Activated naive CD8-positive, alpha-beta T cell treated with anti-CD3 and anti-CD28 coated beads, Interleukin-2, amount 50 U/mL, for 24 hours (primary cell): ENCODE measurements around the gene GIT2.
A peak's percentile ranks its signal among the peaks of the same experiment; 100 is the strongest.
"Not testable (repeated sequence)": the region's sequence is repeated elsewhere in the genome, so short reads cannot be mapped to it uniquely, and the experiment has no call there.

Source experiments
- ATAC-seq: fragments of 150-1000 bp; cut with Tn5 transposase; one replicate; pipeline ENCODE4 v1.10.0; 2021
- DNase-seq: peaks from one replicate; pipeline ENCODE4 v3.0.0; 2021
- H3K27ac Mint-ChIP-seq: one replicate; pipeline ENCODE4 v1.8.0; 2021; ENCODE audit warnings: mild to moderate bottlenecking, mixed read lengths
- H3K27me3 Mint-ChIP-seq: one replicate; pipeline ENCODE4 v1.8.0; 2021; ENCODE audit warnings: mixed read lengths
- H3K36me3 Mint-ChIP-seq: one replicate; pipeline ENCODE4 v1.8.0; 2021; ENCODE audit warnings: low read depth, mixed read lengths
- H3K4me1 Mint-ChIP-seq: one replicate; pipeline ENCODE4 v1.8.0; 2021; ENCODE audit warnings: mixed read lengths
- H3K4me3 Mint-ChIP-seq: one replicate; pipeline ENCODE4 v1.8.0; 2021; ENCODE audit warnings: mild to moderate bottlenecking, moderate library complexity, mixed read lengths
- H3K9me3 Mint-ChIP-seq: one replicate; pipeline ENCODE4 v1.8.0; 2021; ENCODE audit warnings: mixed read lengths

Gene GIT2

DNA sequence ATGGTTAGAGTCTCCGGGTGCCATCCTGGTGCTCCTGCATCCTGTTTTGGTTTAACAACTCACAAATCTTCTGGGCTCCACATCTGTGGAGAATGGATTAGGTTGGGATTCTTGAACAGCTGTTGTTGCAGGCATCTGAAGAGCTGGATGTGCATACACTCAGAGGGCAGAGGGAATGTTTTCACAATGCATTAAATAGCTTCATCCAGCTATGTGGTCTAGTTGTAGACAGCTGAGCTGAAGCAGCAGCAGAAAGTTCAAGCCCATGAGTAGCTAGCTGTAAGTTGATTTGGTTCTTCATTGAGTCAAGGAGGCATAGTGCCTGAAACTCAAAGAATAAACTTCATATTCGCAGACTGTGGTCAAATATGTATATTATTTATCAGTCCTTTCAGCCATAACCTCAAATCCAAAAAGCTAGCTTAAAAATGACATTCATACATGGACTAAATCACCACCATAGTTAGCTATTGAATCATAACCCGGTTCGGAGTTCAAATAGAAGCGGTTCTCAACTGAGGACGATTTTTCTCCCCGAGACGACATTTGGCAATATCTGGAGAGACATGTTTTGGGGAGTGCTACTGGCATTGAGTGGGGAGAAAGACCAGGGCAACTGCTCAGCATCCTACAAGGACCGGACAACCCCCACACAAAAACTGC, 2.2 kb upstream of the GIT2 start:
- H3K4me3 Mint-ChIP-seq = peak overlapping the region; percentile 94
- H3K4me1 Mint-ChIP-seq = peaks cover 73% of the 10 kb centered on the region
- no peak for ATAC-seq
- no peak for DNase-seq
- no peaks in the 10 kb centered on the region for H3K27me3 Mint-ChIP-seq
- H3K27ac Mint-ChIP-seq = peak overlapping the region; percentile 98
- peaks cover 5% of the 10 kb centered on the region for H3K36me3 Mint-ChIP-seq
- H3K9me3 Mint-ChIP-seq = no peaks in the 10 kb centered on the region

DNA sequence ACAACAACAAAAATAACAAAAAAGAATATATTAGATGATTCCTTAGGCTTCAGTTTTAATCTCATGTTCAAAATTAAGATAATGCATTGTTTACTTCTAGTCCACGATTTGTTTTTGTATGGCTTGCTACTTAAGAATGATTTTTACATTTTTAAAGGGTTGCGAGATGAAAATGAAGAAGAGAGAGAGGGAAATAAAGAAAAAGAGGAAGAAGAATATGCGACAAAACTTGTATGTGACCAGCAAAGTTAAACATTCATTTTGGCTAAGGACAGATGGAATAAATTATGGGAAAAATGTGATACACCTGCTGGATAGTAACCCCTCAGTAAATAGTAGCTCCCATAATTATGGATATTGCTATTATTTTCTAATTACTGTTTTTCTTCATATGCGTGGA, 1.2 kb upstream of the GIT2 start:
- Mint-ChIP-seq H3K4me3 (peak overlapping the region; percentile 25), H3K36me3 (peaks cover 1% of the 10 kb centered on the region), H3K27ac (no peak overlapping the region), H3K27me3 (no peaks in the 10 kb centered on the region), H3K9me3 (no peaks in the 10 kb centered on the region), H3K4me1 (peaks cover 72% of the 10 kb centered on the region)
- no peak for ATAC-seq
- DNase-seq = no peak

DNA sequence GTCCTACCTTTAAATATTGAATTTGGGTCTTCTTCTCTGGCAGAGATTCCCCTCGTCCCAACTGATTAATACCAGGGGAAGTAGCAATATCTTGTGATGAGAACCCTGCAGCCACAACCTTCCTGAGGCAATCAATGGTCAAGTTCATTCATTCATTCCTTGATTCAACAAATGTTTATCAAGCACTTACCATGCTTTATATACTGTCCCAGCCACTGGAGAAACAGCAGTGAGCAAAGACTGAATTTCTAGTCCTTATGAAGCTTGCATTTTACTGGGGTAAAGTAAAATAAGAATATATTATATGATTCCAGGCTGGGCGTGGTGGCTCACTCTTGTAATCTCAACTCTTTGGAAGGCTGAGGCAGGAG, 300 bp upstream of the GIT2 start:
- ATAC-seq (no peak), DNase-seq (no peak)
- no peaks in the 10 kb centered on the region for H3K27me3 Mint-ChIP-seq
- H3K4me1 Mint-ChIP-seq = peaks cover 69% of the 10 kb centered on the region
- H3K27ac Mint-ChIP-seq = peak overlapping the region; percentile 95
- H3K9me3 Mint-ChIP-seq = no peaks in the 10 kb centered on the region
- peaks cover 6% of the 10 kb centered on the region for H3K36me3 Mint-ChIP-seq
- H3K4me3 Mint-ChIP-seq = peak overlapping the region; percentile 89

DNA sequence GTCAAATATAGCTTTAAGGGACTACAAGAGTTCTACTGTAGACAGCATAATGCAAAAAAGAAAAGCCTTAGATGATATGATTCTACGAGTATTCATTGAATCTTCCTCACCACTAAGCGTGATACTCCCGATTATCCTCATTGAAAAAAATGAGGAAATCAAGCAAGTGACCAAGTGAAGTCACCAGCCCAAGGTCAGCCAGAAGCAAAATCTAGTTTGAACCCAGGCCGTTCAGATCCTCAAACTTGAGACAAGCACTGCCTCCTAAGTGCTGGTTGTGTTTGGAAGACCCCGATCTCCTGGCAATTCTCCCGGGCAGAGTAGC, 845 bp downstream of the GIT2 start:
- H3K9me3 Mint-ChIP-seq = no peaks in the 10 kb centered on the region
- no peak for ATAC-seq
- DNase-seq = no peak
- H3K27ac Mint-ChIP-seq = peak overlapping the region; percentile 86
- peaks cover 16% of the 10 kb centered on the region for H3K36me3 Mint-ChIP-seq
- peak overlapping the region; percentile 89 for H3K4me3 Mint-ChIP-seq
- H3K27me3 Mint-ChIP-seq = no peaks in the 10 kb centered on the region
- peaks cover 64% of the 10 kb centered on the region for H3K4me1 Mint-ChIP-seq

DNA sequence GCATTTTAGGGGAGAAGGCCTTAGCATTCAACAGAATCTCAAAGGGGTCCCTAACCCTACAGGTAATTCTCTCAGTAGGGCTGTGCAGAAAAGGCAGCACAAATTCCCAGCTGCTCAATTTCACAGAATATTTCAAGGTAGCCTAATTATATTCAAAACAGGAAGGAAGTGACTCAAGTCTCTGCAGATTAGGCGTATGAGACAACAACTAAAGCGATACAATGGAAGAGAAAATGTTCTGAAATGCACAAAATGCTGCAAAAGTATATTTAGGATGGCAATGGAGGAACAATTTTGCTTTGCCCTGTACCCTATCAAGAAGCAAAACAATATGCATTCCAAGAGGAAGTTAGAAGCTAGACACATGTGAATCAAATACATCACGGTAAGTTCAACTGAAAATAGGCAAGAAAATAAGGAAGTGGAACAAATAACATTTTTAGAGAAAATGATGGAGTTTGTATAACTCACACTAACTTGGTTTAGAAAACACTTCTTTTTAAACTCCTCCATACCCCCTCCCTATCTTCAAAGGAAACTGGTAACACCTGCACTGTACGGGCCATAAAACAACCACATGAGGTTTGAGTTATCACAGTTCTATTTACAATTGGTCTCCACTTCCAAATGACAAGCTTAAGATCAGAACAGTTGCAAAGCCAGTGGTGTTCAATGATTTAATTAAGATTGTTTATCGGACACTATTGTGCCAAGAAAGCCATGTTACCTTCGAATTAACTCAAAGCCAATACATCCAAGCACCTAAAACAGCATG, 1.6 kb downstream of the GIT2 start:
- H3K9me3 Mint-ChIP-seq = no peaks in the 10 kb centered on the region
- H3K27me3 Mint-ChIP-seq = no peaks in the 10 kb centered on the region
- peaks cover 63% of the 10 kb centered on the region for H3K4me1 Mint-ChIP-seq
- peak overlapping the region; percentile 89 for H3K4me3 Mint-ChIP-seq
- no peak for DNase-seq
- peak overlapping the region; percentile 86 for H3K27ac Mint-ChIP-seq
- H3K36me3 Mint-ChIP-seq = peaks cover 16% of the 10 kb centered on the region
- ATAC-seq = no peak

DNA sequence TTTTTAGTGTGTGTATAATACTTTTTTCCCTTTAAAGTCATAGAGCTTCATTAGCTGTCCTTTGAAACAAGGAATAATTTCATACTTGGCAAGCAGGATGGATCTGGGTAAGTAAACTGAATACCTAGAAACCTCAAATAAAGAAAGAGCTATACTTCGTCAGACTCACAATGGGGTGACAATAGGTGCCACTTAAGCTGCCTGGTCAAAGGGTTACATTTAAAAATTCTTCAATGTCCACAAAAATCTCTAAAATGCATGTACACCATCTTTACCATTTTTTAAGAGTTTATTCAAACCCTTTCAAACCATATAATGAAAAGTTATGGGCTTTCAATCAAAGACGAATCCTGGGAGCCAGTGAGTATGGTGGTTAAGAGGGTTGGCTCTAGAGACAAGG, 3.1 kb downstream of the GIT2 start:
- ATAC-seq (no peak), DNase-seq (no peak)
- Mint-ChIP-seq H3K27me3 (no peaks in the 10 kb centered on the region), H3K4me3 (peak overlapping the region; percentile 89), H3K27ac (peak overlapping the region; percentile 33), H3K9me3 (no peaks in the 10 kb centered on the region), H3K4me1 (peaks cover 63% of the 10 kb centered on the region), H3K36me3 (peaks cover 26% of the 10 kb centered on the region)

DNA sequence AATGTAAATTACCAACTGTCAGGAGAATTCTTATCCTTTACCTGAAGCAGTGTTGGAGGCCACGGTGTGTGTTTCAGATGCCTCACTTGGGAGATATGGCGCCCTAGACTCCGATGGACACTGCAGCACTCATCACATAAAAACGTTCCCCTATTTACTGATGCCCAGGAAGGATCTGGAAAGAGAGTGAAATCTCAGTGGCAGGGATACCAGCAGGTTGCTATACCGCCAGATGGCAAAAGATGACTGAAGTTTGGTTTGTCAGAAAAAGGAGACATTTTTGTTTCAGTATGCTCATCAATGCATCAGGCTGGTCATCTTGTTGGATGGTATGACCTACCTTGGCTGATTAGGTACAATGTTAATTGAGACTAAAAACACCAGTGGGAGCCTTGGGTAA, 4.6 kb downstream of the GIT2 start:
- peak overlapping the region; percentile 26 for H3K27ac Mint-ChIP-seq
- H3K4me1 Mint-ChIP-seq = peaks cover 62% of the 10 kb centered on the region
- no peaks in the 10 kb centered on the region for H3K27me3 Mint-ChIP-seq
- H3K36me3 Mint-ChIP-seq = peaks cover 32% of the 10 kb centered on the region
- H3K9me3 Mint-ChIP-seq = no peaks in the 10 kb centered on the region
- ATAC-seq (no peak), DNase-seq (no peak)
- no peak overlapping the region for H3K4me3 Mint-ChIP-seq

DNA sequence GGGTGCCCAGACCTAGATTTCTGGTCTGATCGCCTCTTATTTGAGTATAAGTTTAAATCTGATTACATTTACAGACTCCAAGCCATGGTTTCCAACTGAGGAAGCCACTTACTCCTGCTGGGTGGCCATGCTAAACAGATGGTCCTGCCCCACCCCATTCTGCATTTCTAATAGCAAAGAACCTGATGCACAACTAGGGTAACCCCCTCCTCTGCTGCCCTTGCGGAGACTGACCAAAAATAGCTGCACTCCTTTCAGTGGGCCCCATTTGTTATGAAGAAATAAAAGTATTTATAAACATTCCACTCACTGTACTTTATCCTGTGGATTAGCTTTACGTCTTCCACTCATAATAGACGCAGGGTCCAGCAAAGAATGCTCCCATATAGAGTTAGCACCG, 6.8 kb downstream of the GIT2 start:
- no peak for DNase-seq
- Mint-ChIP-seq H3K27ac (no peak overlapping the region), H3K4me1 (peaks cover 59% of the 10 kb centered on the region), H3K9me3 (no peaks in the 10 kb centered on the region), H3K4me3 (no peak overlapping the region), H3K36me3 (peaks cover 39% of the 10 kb centered on the region), H3K27me3 (no peaks in the 10 kb centered on the region)
- ATAC-seq = no peak

DNA sequence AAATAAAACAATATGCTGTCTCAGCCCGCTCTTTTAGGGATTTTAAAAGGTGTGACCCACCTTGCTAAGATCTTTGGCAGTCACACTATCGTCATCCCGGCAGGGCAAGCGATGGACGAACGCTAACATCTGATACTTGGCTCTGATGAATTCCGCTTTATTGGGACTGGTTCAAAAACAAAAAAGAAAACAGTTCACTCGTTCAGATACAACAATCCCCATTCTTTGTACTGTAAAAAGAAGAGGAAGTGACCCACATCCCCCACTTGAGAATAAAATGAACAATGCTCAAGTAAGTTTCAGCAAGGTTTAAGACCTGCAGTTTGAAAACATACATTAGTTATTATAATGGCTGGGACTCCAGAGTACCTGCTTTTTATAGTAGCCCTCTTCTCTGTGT, 7.3 kb downstream of the GIT2 start:
- Mint-ChIP-seq H3K4me3 (no peak overlapping the region), H3K4me1 (peaks cover 54% of the 10 kb centered on the region), H3K27ac (peak overlapping the region; percentile 56), H3K9me3 (no peaks in the 10 kb centered on the region), H3K27me3 (no peaks in the 10 kb centered on the region), H3K36me3 (peaks cover 41% of the 10 kb centered on the region)
- DNase-seq (no peak), ATAC-seq (no peak)

DNA sequence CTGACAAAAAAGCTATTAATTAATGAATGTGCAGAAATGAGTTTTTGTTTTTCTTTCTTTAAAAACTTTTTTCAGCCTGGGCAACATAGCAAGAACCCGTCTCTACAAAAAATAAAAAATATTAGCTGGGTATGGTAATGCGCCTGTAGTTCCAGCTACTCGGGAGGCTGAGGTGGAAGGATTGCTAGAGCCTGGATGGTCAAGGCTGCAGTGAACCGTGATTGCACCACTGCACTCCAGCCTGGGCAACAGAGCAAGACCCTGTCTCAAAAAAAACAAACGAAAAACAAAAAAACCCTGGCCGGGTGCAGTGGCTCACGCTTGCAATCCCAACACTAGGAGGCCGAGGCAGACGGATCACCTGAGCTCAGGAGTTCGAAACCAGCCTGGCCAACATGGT, 7.9 kb downstream of the GIT2 start:
- Mint-ChIP-seq H3K4me1 (peaks cover 52% of the 10 kb centered on the region), H3K36me3 (peaks cover 47% of the 10 kb centered on the region), H3K9me3 (no peaks in the 10 kb centered on the region), H3K27ac (peak overlapping the region; percentile 68), H3K4me3 (no peak overlapping the region), H3K27me3 (no peaks in the 10 kb centered on the region)
- DNase-seq = no peak
- no peak for ATAC-seq

DNA sequence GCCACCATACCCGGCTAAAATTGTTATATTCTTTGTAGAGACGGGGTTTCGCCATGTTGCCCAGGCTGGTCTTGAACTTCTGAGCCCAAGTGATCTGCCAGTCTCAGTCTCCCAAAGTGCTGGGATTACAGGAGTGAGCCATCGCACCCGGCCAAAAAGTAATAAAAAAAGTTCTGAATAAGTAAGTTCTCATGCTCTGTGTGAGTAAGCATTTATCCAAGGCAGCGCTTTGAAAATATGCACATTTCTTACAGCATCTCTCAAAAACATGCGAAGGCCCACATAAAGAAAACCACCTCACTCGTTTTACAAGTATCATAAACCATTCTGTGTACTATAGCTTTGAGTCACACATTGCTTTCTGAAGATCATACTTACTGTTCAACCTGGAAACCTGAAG, 8.6 kb downstream of the GIT2 start:
- Mint-ChIP-seq H3K27ac (peak overlapping the region; percentile 68), H3K4me1 (peaks cover 52% of the 10 kb centered on the region), H3K9me3 (no peaks in the 10 kb centered on the region), H3K36me3 (peaks cover 53% of the 10 kb centered on the region), H3K27me3 (no peaks in the 10 kb centered on the region), H3K4me3 (no peak overlapping the region)
- no peak for DNase-seq
- peak; percentile 77 for ATAC-seq

DNA sequence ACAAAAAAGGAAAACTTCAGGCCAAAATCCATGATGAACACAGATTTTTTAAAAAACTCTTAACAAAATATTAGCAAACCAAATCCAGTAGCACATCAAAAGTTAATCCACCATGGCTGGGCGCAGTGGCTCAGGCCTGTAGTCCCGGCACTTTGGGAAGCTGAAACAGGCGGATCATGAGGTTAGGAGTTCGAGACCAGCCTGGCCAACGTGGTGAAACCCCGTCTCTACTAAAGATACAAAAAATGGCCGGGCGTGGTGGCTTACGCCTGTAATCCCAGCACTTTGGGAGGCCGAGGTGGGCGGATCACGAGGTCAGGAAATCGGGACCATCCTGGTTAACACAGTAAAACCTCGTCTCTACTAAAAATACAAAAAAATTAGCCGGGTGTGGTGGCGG, 9.9 kb downstream of the GIT2 start:
- ATAC-seq, H3K27me3 Mint-ChIP-seq, H3K9me3 Mint-ChIP-seq, H3K4me3 Mint-ChIP-seq, DNase-seq: not testable (repeated sequence)
- Mint-ChIP-seq H3K36me3 (peaks cover 57% of the 10 kb centered on the region), H3K27ac (peak overlapping the region; percentile 51), H3K4me1 (peaks cover 56% of the 10 kb centered on the region)

DNA sequence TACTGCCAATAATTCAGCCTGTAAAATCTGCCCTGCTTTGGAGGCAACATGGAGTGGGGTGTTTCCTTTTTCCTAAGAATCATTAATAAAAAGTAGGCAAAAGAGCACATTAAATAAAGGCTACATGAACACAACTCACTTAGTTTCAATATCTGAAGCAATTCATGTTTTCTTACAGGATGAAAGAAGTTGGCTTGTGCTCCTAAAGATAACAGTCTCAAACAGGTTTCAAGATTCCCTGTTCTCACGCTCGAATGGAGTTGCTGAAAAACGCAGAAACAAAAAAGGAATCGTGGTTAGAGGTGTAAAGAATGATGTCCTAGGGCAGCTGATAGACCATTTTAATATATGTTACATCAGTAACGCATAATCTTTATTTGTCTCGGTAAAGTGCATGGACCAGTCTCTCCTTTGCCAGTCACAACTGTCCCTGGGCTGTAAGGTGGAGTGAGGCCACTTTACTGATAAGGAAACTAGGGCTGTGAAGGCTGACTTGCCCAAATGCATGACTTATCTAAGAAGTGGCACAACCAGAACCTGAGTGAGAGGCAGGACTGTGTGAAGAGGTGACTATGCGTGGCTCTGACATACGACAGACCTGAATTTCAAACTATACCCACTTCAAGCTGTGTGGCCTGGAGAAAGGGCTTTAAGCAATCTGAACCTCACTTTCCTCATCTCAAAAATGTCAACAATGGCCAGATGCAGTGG, 12.6 kb downstream of the GIT2 start:
- peaks cover 2% of the 10 kb centered on the region for H3K9me3 Mint-ChIP-seq
- no peaks in the 10 kb centered on the region for H3K27me3 Mint-ChIP-seq
- no peak overlapping the region for H3K4me3 Mint-ChIP-seq
- peak overlapping the region; percentile 39 for H3K27ac Mint-ChIP-seq
- peaks cover 64% of the 10 kb centered on the region for H3K4me1 Mint-ChIP-seq
- peaks cover 65% of the 10 kb centered on the region for H3K36me3 Mint-ChIP-seq
- DNase-seq (no peak), ATAC-seq (no peak)

DNA sequence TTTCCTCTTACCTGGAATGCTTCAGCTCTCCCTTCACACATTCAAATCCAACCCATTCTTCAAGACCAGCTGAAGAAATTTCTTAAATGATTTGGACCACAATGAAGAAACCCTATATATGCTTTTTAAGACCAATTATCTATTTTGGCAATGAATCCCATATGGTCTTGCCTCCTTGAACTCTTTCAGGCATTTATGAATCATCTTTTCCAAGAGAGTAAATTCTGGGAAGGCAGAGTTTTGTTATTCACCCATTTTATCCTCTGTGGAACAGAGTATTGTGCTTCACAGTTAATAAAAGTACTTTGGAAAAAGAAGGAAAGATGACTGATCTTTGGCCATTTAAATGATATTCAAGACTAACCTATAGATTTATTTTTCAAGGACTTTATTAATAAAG, 14.0 kb downstream of the GIT2 start:
- H3K36me3 Mint-ChIP-seq = peaks cover 67% of the 10 kb centered on the region
- H3K9me3 Mint-ChIP-seq = peaks cover 6% of the 10 kb centered on the region
- H3K27me3 Mint-ChIP-seq = no peaks in the 10 kb centered on the region
- peak overlapping the region; percentile 48 for H3K4me3 Mint-ChIP-seq
- ATAC-seq = no peak
- peak overlapping the region; percentile 82 for H3K27ac Mint-ChIP-seq
- no peak for DNase-seq
- peaks cover 64% of the 10 kb centered on the region for H3K4me1 Mint-ChIP-seq

DNA sequence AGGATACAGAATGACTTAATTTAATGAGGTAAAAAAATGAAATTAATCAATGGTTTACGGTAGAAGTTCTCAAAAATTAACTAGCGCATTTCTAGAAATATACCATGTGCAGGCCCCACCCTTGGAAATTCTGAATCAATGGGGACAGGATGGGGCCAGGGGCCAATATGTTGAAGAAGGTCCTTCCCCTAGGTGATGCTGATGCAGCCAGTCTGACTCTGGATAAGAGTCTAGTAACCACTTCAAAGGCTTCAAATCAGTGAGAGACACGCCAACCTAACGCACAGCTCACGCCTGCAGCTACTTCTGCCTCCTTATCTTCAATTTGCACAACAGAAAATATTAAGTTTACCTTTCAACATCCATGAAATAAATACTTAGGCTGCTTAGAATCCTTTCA, 14.9 kb downstream of the GIT2 start:
- ATAC-seq (peak; percentile 97), DNase-seq (peak; percentile 64)
- H3K27me3 Mint-ChIP-seq = no peaks in the 10 kb centered on the region
- H3K4me1 Mint-ChIP-seq = peaks cover 66% of the 10 kb centered on the region
- peak overlapping the region; percentile 48 for H3K4me3 Mint-ChIP-seq
- peak overlapping the region; percentile 82 for H3K27ac Mint-ChIP-seq
- H3K36me3 Mint-ChIP-seq = peaks cover 75% of the 10 kb centered on the region
- H3K9me3 Mint-ChIP-seq = peaks cover 6% of the 10 kb centered on the region
